GM13976 (cell line): ENCODE measurements around the gene RBM25.

Experiments used
- DNase-seq: peaks from one replicate; pipeline ENCODE4 v3.0.0; 2012; ENCODE audit warnings: low spot score
- in situ Hi-C: fragments of 300-500 bp; cut with MboI; formaldehyde crosslinking; loops from one replicate; pipeline ENCODE4 v1.12.0; 2022; ENCODE audit warnings: low sequenced_read_pairs, mixed read lengths, inconsistent platforms; ENCODE audit not compliant: unreplicated experiment
- TF ChIP-seq, protein P1 (sequence below): IDR thresholded peaks from 2 replicates; pipeline ENCODE4 v1.5.1; 2012; ENCODE audit warnings: borderline replicate concordance, mild to moderate bottlenecking; ENCODE audit not compliant: insufficient read depth; ENCODE audit errors: extremely low read depth, missing control alignments, control extremely low read depth

The RBM25 gene

DNA sequence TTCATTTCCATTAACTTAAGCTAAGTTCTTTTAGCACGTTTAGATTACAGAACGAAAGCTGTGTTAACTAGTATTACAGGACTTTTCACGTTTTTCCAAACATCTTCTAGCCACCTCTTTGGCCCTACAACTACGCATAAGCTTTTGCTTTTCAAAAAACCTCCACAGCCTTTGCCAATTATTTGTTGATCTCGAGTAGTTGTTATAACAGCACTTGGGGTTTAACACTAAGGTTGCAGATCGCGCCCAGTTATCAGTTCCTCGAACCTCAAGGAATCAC lies 450 bp upstream of the RBM25 start:
- in situ Hi-C loops, result no loop called here
- TF ChIP-seq, protein P1, sequence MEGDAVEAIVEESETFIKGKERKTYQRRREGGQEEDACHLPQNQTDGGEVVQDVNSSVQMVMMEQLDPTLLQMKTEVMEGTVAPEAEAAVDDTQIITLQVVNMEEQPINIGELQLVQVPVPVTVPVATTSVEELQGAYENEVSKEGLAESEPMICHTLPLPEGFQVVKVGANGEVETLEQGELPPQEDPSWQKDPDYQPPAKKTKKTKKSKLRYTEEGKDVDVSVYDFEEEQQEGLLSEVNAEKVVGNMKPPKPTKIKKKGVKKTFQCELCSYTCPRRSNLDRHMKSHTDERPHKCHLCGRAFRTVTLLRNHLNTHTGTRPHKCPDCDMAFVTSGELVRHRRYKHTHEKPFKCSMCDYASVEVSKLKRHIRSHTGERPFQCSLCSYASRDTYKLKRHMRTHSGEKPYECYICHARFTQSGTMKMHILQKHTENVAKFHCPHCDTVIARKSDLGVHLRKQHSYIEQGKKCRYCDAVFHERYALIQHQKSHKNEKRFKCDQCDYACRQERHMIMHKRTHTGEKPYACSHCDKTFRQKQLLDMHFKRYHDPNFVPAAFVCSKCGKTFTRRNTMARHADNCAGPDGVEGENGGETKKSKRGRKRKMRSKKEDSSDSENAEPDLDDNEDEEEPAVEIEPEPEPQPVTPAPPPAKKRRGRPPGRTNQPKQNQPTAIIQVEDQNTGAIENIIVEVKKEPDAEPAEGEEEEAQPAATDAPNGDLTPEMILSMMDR, result no peak
- DNase-seq, result no peak

DNA sequence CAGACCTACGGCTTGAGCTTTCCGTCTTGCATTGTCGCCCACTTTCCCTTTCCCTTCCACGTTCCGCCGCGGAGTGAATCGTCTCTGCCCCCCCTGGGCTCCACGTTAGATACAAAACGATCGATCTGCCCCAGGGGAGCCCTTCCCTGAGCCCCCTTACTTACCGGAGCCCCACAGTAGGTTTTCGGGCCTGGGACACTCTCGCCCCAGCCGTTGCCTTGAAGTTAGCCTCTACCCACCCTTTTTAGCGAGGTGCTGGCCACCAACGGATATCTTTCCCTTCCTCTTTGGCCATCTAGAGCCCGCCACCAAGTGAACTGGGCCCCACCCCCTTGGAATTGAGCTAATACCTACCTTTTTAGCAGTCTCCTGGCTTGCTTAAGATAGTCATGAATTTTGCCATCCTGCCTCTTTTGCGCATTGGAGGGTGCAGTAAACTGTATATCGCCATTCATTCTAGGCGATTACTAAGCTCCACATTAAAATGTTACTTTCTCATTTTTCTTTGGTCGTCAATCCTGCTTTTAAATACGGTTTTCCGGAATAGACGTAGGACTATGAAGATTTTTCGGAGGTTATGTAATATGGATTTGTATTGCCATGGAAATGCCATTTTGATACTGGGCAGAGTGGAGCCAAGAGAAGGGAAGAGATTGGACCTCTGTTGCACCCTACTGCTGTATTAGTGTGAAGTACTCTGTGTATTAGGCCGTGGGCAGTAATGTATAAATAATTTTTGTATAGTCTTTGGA lies 764 bp downstream of the RBM25 start:
- in situ Hi-C loops, result no loop called here
- TF ChIP-seq, protein P1, result no peak
- peak; percentile 65 for DNase-seq

DNA sequence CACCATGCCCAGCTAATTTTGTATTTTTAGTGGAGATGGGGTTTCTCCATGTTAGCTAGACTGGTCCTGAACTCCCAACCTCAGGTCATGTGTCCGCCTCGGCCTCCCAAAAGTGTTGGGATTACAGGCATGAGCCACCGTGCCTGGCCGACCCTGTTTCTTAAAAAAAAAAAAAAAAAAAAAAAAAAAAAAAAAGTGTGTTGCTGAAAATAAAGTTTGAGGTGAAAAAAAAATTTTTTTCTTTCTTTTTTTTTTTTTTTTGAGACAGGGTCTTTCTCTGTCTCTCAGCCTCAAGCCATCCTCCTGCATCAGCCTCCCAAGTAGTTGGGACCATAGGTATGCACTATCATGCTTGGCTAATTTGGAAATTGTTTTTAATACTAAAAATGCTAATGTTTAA lies 11.3 kb downstream of the RBM25 start:
- TF ChIP-seq, protein P1, result no peak
- in situ Hi-C loops, result no loop called here
- DNase-seq, result no peak

DNA sequence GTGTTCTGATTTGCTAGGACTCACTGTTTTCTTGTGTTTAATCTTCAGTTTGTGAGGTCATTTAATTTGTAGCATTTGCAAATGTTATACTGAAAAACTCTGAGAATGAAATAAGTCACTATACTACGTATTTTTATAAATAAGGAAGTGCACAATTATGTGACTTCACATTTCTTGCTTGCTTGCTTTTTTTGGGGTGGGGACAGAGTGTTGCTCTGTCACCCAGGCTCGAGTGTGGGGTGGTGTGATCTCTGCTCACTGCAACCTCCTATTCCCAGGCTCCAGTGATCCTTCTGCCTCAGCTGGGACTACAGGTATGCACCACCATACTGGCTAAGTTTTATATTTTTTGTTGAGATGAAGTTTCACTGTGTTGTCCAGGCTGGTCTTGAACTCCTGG lies 32.7 kb downstream of the RBM25 start:
- in situ Hi-C loops, result no loop called here
- TF ChIP-seq, protein P1, result no peak
- no peak for DNase-seq

DNA sequence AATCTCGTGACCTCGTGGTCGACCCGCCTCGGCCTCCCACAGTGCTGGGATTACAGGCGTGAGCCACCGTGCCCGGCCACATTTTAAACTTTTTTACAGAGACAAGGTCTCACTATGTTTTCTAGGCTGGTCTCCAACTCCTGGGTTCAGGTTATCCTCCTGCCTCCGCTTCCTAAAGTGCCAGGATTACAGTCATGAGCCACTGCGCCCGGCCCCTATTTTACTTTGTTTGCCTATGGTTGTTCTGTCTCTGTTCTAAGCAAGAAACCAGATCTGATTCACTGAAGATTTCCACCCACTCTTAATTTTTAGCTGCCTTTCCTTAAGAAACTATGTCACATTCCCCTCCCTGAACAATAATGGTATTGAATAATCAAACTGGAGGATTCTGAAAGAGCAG lies 39.1 kb downstream of the RBM25 start:
- no peak for DNase-seq
- TF ChIP-seq, protein P1, result no peak
- in situ Hi-C loops, result no loop called here

DNA sequence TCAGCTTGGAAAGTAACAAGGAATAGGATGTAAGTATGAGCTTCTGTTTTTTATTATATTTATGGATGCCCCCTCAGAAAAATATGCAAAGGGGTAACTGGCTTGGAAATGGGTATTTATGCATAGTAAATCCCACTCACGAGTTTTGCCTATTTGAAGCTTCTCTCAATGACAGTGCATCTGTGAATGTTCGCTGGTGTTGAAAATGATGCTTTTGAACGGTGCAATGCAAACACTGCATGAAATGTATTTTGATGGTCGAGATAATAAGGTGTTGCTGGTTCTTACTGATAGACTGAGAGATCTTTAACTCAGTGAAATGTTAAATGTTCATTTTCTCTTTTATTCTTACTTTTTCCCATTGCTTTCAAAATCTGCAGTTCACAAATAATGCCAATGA lies 42.0 kb downstream of the RBM25 start:
- in situ Hi-C loops, result no loop called here
- TF ChIP-seq, protein P1, result no peak

More for the DNA sequence above, 42.0 kb downstream of the RBM25 start:
- DNase-seq, result no peak
